SK-N-SH (cell line): ENCODE results near the gene DCLK1. TPM values are rescaled to one million over a fixed set of nuclear protein-coding genes. Genes with fewer than 3 reads are reported as not detected.

Experiments used
- CTCF ChIA-PET: fragments of 300-600, 350-600 bp; formaldehyde crosslinking; extraction: SDS; loops from one replicate; lab custom pipeline; 2021; lab: Yijun Ruan, JAX
- POLR2A ChIA-PET: fragments of 350-600 bp; sonication (Branson Sonifier 250); formaldehyde crosslinking; extraction: SDS; loops from one replicate; lab custom pipeline; 2020; ENCODE audit warnings: antibody characterized with exemption, inconsistent platforms; lab: Yijun Ruan, JAX
- DNase-seq: peaks from one replicate; pipeline ENCODE4 v3.0.0; 2012
- H2AFZ ChIP-seq: fragments of 200-600 bp; sonication (generic); 2 replicates; pipeline ENCODE4 v1.8.1; 2016; ENCODE audit warnings: antibody characterized with exemption, mild to moderate bottlenecking, low read depth
- H3F3A ChIP-seq: fragments of 200-600 bp; sonication (generic); replicated peaks from 2 replicates; pipeline ENCODE3; 2016; ENCODE audit warnings: antibody characterized with exemption, mild to moderate bottlenecking; ENCODE audit not compliant: insufficient read depth
- H3K27ac ChIP-seq, 2 experiments: fragments of 200-500 bp in 1 of 2; fragments of 200-600 bp in 1 of 2; sonication (Bioruptor generic) in 1 of 2; sonication (generic), shearing (Covaris generic) in 1 of 2; 2 replicates each; pipeline versions ENCODE4 v1.5.1 to v1.6.1; 2014 to 2016; ENCODE audit warnings: low read depth in 2 of 2, inconsistent platforms in 1 of 2, low read length in 1 of 2, mild to moderate bottlenecking in 1 of 2, mixed read lengths in 1 of 2
- H3K27me3 ChIP-seq: fragments of 200-600 bp; sonication (generic), shearing (Covaris generic); 2 replicates; pipeline ENCODE4 v1.6.1; 2016; ENCODE audit warnings: mixed run types; ENCODE audit not compliant: insufficient read depth
- H3K36me3 ChIP-seq, 2 experiments: fragments of 200-500 bp in 1 of 2; fragments of 200-600 bp in 1 of 2; sonication (Bioruptor generic) in 1 of 2; sonication (generic) in 1 of 2; replicated peaks in 1 of 2; 2 replicates each; pipeline versions ENCODE3 to v1.5.1; 2014 to 2016; ENCODE audit warnings: low read length in 1 of 2, mild to moderate bottlenecking in 1 of 2; ENCODE audit not compliant: insufficient read depth in 2 of 2, control insufficient read depth in 1 of 2
- H3K4me1 ChIP-seq, 2 experiments: fragments of 200-500 bp in 1 of 2; fragments of 200-600 bp in 1 of 2; sonication (Bioruptor generic) in 1 of 2; sonication (generic), shearing (Covaris generic) in 1 of 2; 2 replicates each; pipeline versions ENCODE4 v1.5.1 to v1.6.1; 2014 to 2016; ENCODE audit warnings: low read depth in 1 of 2, low read length in 1 of 2, mixed run types in 1 of 2; ENCODE audit not compliant: insufficient read depth in 2 of 2, control insufficient read depth in 1 of 2
- H3K4me2 ChIP-seq: fragments of 200-600 bp; sonication (generic), shearing (Covaris generic); 2 replicates; pipeline ENCODE4 v1.6.1; 2017; ENCODE audit warnings: mixed run types
- H3K4me3 ChIP-seq, 2 experiments: fragments of 200-500 bp in 1 of 2; fragments of 200-600 bp in 1 of 2; sonication (Bioruptor generic) in 1 of 2; sonication (generic), shearing (Covaris generic) in 1 of 2; 2 replicates each; pipeline versions ENCODE4 v1.5.1 to v1.8.1; 2014 to 2016; ENCODE audit warnings: low read depth in 2 of 2, inconsistent platforms in 1 of 2, low read length in 1 of 2, mild to moderate bottlenecking in 1 of 2, mixed read lengths in 1 of 2, moderate library complexity in 1 of 2
- H3K79me2 ChIP-seq: fragments of 200-600 bp; sonication (generic); 2 replicates; pipeline ENCODE4 v1.8.1; 2017; ENCODE audit warnings: mild to moderate bottlenecking; ENCODE audit not compliant: insufficient read depth
- H3K9ac ChIP-seq: fragments of 200-600 bp; sonication (generic); 2 replicates; pipeline ENCODE4 v1.6.1; 2017; ENCODE audit warnings: mixed run types
- H3K9me2 ChIP-seq: fragments of 200-600 bp; sonication (generic); 2 replicates; pipeline ENCODE4 v1.6.1; 2017; ENCODE audit warnings: mixed run types
- H3K9me3 ChIP-seq: fragments of 200-600 bp; sonication (generic); 2 replicates; pipeline ENCODE4 v1.6.1; 2017; ENCODE audit warnings: mixed run types, mild to moderate bottlenecking, moderate library complexity
- H4K20me1 ChIP-seq: fragments of 200-600 bp; sonication (generic); 2 replicates; pipeline ENCODE4 v1.6.1; 2017; ENCODE audit warnings: mild to moderate bottlenecking, mixed run types; ENCODE audit not compliant: insufficient read depth
- ELF1 ChIP-seq: IDR thresholded peaks from 2 replicates; pipeline ENCODE4 v1.4.0; 2012
- EP300 ChIP-seq, 2 experiments: IDR thresholded peaks; 2 replicates each; pipeline versions ENCODE4 v1.4.0 to v1.6.1; 2012; ENCODE audit warnings: borderline replicate concordance in 1 of 2, low read depth in 1 of 2, low read length in 1 of 2
- EZH2phosphoT487 ChIP-seq: fragments of 200-600 bp; sonication (generic); IDR thresholded peaks from 2 replicates; pipeline ENCODE4 v1.6.1; 2017; ENCODE audit warnings: low read depth, mixed run types, mild to moderate bottlenecking, antibody characterized with exemption, moderate library complexity, borderline replicate concordance
- GABPA ChIP-seq: IDR thresholded peaks from 2 replicates; pipeline ENCODE4 v1.4.0; 2012; ENCODE audit warnings: low read depth, mild to moderate bottlenecking
- JUND ChIP-seq: IDR thresholded peaks from 2 replicates; pipeline ENCODE4 v1.4.0; 2012
- MEF2A ChIP-seq: IDR thresholded peaks from 2 replicates; pipeline ENCODE4 v1.4.0; 2012; ENCODE audit warnings: low read depth, borderline replicate concordance
- NFIC ChIP-seq: IDR thresholded peaks from 2 replicates; pipeline ENCODE4 v1.4.0; 2012; ENCODE audit warnings: borderline replicate concordance
- NRF1 ChIP-seq: IDR thresholded peaks from 2 replicates; pipeline ENCODE4 v1.6.1; 2012; ENCODE audit warnings: low read depth, mild to moderate bottlenecking, low read length
- POLR2AphosphoS5 ChIP-seq: IDR thresholded peaks from 2 replicates; pipeline ENCODE4 v1.6.1; 2012; ENCODE audit warnings: low read depth, low read length
- RAD21 ChIP-seq: IDR thresholded peaks from 2 replicates; pipeline ENCODE4 v1.6.1; 2012; ENCODE audit warnings: mild to moderate bottlenecking, low read length
- RCOR1 ChIP-seq: fragments of 150-350 bp; IDR thresholded peaks from 2 replicates; pipeline ENCODE4 v1.6.1; 2017; ENCODE audit warnings: antibody characterized with exemption, low read length
- RXRA ChIP-seq: IDR thresholded peaks from 2 replicates; pipeline ENCODE4 v1.4.0; 2012; ENCODE audit warnings: low read depth, mild to moderate bottlenecking, borderline replicate concordance
- SIN3A ChIP-seq: IDR thresholded peaks from 2 replicates; pipeline ENCODE4 v1.6.1; 2012; ENCODE audit warnings: low read depth, mild to moderate bottlenecking, low read length, moderate library complexity, borderline replicate concordance
- TAF1 ChIP-seq: IDR thresholded peaks from 2 replicates; pipeline ENCODE4 v1.6.1; 2012; ENCODE audit warnings: low read depth, mild to moderate bottlenecking, low read length, moderate library complexity, borderline replicate concordance
- TEAD4 ChIP-seq: IDR thresholded peaks from 2 replicates; pipeline ENCODE4 v1.4.0; 2012; ENCODE audit warnings: mild to moderate bottlenecking, borderline replicate concordance; ENCODE audit not compliant: insufficient read depth
- USF2 ChIP-seq: fragments of 150-350 bp; IDR thresholded peaks from 2 replicates; pipeline ENCODE4 v1.6.1; 2017; ENCODE audit warnings: antibody characterized with exemption, low read length, low read depth, borderline replicate concordance
- WGBS: methylation state at CpG from one replicate; pipeline ENCODE4 v1.1.6; 2017; ENCODE audit warnings: low lambda C conversion rate; 5-methylcytosine and 5-hydroxymethylcytosine counted together
- polyA plus RNA-seq, 3 experiments: library from polyadenylated mRNA; depleted of rRNA; stranded (reverse); fragments of >200 nt; gene quantifications; 2 replicates each; pipeline ENCODE4 v1.2.3, GENCODE V29; 2012
- TF ChIP-seq, protein P1 (sequence below): IDR thresholded peaks from 2 replicates; pipeline ENCODE4 v1.4.0; 2012; ENCODE audit warnings: low read depth
- TF ChIP-seq, protein P2 (sequence below): IDR thresholded peaks from 2 replicates; pipeline ENCODE4; 2012

The DCLK1 gene
- polyA plus RNA-seq, 1 of the 3 experiments (the other 2 are of a cell fraction) = 1.1 TPM

- Histone ChIP-seq H3K9me2 (no peaks in the 10 kb centered on the region), H3F3A (no peaks in the 10 kb centered on the region), H3K4me1 (peaks cover 4% of the 10 kb centered on the region in 2 experiments; a peak in 1 of 4 replicates), H3K27me3 (no peaks in the 10 kb centered on the region), H3K4me2 (no peak overlapping the region), H3K36me3 (no peaks in the 10 kb centered on the region), H3K9me3 (no peaks in the 10 kb centered on the region), H4K20me1 (no peaks in the 10 kb centered on the region), H2AFZ (no peak overlapping the region), H3K4me3 (no peak overlapping the region), H3K79me2 (no peaks in the 10 kb centered on the region), H3K9ac (no peak overlapping the region), H3K27ac (no peak overlapping the region)
- ChIA-PET CTCF (no interaction called here), POLR2A (no interaction called here)
- TF ChIP-seq TAF1 = no peak
- TF ChIP-seq TEAD4 = 0 out of 2 replicates have a peak, but pooled peaks have one; percentile 9
- 75% methylated on average over 4 of the region's 4 CpGs for WGBS
- no peak for DNase-seq
Observed at GRCh38 chr13:35857769-35858168, 273.4 kb downstream of the DCLK1 start.

- POLR2A ChIA-PET = no interaction called here
- Histone ChIP-seq H3K9ac (no peak overlapping the region), H3K79me2 (no peaks in the 10 kb centered on the region), H3K36me3 (no peaks in the 10 kb centered on the region), H3F3A (no peaks in the 10 kb centered on the region), H3K9me3 (no peaks in the 10 kb centered on the region), H4K20me1 (no peaks in the 10 kb centered on the region), H2AFZ (no peak overlapping the region), H3K4me2 (no peak overlapping the region), H3K4me1 (peaks cover 4% of the 10 kb centered on the region in 2 experiments; a peak in 1 of 4 replicates), H3K27ac (no peak overlapping the region)
- 67% methylated on average over 1 of the region's 1 CpG for WGBS
- DNase-seq = no peak
- no peak for TF ChIP-seq EP300 (IDR thresholded peaks at IDR 0.05; ENCODE audit: borderline replicate concordance in 1 of 2, low read depth in 1 of 2, low read length in 1 of 2)
- no peak for TF ChIP-seq EZH2phosphoT487
- TF ChIP-seq, protein P1, sequence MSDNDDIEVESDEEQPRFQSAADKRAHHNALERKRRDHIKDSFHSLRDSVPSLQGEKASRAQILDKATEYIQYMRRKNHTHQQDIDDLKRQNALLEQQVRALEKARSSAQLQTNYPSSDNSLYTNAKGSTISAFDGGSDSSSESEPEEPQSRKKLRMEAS = no peak
- no peak for TF ChIP-seq RAD21
- no peak for TF ChIP-seq JUND
- no peak for TF ChIP-seq RCOR1
- no peak for TF ChIP-seq ELF1
- no peak for TF ChIP-seq MEF2A
- TF ChIP-seq, all 33 proteins: peak for 0
- no peak overlapping the region for H3K4me3 ChIP-seq
- no peaks in the 10 kb centered on the region for H3K27me3 ChIP-seq
- CTCF ChIA-PET = no interaction called here
- no peaks in the 10 kb centered on the region for H3K9me2 ChIP-seq
Observed at GRCh38 chr13:35856721-35857364, 274.3 kb downstream of the DCLK1 start.

GRCh38 chr13:35856084-35856483 is 275.1 kb downstream of the DCLK1 start:
- Histone ChIP-seq H3K4me2 (no peak overlapping the region), H3K9me3 (no peaks in the 10 kb centered on the region), H3K27ac (no peak overlapping the region), H3K4me3 (no peak overlapping the region), H3F3A (no peaks in the 10 kb centered on the region), H3K9me2 (no peaks in the 10 kb centered on the region), H3K4me1 (peaks cover 4% of the 10 kb centered on the region in 2 experiments; a peak in 1 of 4 replicates), H2AFZ (no peak overlapping the region), H3K36me3 (no peaks in the 10 kb centered on the region), H3K27me3 (no peaks in the 10 kb centered on the region), H3K9ac (no peak overlapping the region), H4K20me1 (no peaks in the 10 kb centered on the region), H3K79me2 (no peaks in the 10 kb centered on the region)
- ChIA-PET POLR2A (no interaction called here), CTCF (no interaction called here)
- no peak for DNase-seq
- 98% methylated on average over 4 of the region's 4 CpGs for WGBS
- TF ChIP-seq NRF1 = no peak
- no peak for TF ChIP-seq SIN3A
- no peak for TF ChIP-seq USF2
- TF ChIP-seq RCOR1 = no peak
- no peak for TF ChIP-seq POLR2AphosphoS5
- TF ChIP-seq JUND = no peak
- no peak for TF ChIP-seq NFIC
- no peak for TF ChIP-seq RXRA
- TF ChIP-seq TAF1 = no peak
- no peak for TF ChIP-seq MEF2A
- no peak for TF ChIP-seq GABPA
- TF ChIP-seq, protein P2, sequence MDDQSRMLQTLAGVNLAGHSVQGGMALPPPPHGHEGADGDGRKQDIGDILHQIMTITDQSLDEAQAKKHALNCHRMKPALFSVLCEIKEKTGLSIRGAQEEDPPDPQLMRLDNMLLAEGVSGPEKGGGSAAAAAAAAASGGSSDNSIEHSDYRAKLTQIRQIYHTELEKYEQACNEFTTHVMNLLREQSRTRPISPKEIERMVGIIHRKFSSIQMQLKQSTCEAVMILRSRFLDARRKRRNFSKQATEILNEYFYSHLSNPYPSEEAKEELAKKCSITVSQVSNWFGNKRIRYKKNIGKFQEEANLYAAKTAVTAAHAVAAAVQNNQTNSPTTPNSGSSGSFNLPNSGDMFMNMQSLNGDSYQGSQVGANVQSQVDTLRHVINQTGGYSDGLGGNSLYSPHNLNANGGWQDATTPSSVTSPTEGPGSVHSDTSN = no peak
